HG03558 (cell line): ENCODE data around the gene NRG4.
"Not testable (repeated sequence)": the region's sequence is repeated elsewhere in the genome, so short reads cannot be mapped to it uniquely, and the experiment has no call there.

Source experiments
- ATAC-seq: cut with Tn5 transposase; IDR thresholded peaks from one replicate; pipeline ENCODE4 v1.9.1; 2021; ENCODE audit warnings: moderate number of reproducible peaks; ENCODE audit not compliant: unreplicated experiment; ENCODE audit errors: extremely low read depth

NRG4 gene, protein sequence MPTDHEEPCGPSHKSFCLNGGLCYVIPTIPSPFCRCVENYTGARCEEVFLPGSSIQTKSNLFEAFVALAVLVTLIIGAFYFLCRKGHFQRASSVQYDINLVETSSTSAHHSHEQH

DNA sequence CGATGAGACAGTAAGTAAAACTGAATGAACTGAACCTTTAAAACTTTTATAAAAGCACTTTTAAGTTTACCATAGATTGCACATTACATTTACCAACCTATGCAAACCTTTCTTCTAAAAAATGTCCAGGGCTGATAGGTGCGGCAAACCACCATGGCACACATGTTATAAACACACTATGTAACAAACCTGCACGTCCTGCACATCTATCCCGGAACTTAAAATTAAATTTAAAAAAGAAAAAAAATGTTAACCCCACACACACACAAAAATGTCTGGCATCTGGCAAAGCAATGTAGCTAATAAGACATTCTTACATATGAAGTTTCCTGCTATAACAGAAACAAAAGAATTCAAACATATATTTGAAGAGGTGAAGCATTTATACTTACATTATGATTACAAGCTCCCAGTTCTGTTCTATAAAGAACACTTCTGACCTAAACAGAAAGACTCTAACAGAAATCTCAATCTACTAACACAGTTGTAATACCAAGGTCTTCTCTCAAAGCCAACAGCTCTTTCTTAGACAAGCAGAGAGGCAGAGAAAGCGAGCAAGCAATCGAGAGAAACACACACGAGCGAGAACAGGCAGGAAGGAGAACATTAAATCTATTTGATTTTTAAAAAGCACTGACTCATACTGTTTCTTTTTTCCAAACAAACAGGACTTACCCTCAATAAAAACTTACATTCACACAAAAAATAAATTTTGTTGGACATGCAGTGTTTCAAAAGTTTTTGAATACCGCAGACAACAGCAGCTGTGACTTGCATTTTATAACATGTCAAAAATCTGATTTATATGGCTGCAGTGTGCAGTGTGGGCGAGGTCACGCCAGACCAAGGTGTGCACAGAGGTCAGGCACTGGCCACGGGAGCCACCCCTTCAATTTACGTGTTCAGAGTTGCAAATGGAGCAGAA lies at the start of gene NRG4:
Gene NRG4, minus strand, starts transcription at position 798 of the 925 bp plus-strand sequence. CDS start 1,194 bp downstream, outside the sequence.
- ATAC-seq: no peak

DNA sequence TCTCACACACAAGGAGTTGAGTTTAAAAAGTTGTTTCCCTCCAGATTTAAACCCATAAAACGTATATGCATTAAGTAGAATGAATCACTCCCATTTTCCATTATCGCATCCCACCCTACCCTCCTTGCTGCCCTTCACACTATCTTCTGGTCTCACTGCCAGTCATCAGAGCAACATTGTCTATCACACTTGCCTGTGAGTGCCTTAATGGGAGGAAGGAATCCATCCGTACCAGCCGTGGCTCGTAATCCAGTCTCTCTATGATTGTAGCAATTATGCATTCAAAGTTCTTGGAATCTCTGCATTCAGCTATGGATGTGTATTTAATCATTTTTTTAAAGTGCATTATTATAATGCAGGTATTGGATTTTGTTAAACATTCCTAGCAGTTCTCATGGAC lies 49.5 kb upstream of the NRG4 start:
- no peak for ATAC-seq

DNA sequence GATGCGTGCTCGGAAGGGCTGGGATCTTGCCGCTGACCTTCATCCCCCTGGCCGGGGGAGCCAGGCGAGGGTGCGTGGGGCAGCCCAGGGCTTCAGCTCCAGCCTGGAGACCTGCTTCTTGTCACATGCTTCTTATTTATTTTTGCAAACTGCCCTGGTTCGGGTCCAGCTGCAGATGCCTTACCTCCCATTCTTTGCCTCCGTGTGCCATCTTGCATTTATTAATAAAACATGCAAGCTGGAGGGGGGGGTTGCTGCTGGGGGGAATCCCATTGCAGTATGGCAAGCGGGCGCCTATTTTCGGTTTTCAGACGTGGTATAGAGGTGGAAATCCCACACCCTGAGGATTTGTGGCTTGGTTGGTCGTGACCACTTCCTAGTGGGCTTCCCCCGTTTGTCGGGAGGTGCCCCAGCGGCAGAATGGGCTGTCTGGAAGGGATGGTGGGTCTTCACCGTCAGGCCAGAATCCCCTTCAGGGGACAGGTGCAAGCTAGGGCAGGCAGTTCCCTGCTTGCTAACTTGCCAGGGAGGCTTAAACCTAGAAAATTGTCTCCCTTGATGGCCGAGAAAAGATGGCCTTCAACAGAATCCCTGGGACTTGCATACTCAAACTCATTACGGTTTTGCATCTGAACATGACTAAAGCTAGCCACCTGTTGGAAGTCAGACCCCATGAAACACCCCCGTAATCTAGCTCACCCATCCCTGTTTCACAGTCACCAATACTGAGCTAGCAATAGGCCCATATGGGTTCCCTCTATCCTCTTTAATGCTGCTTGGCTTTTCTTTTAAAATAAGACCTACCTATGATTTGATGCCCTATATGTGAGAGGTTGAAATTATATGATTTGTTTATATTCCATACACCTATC lies 48.1 kb upstream of the NRG4 start:
- no peak for ATAC-seq

DNA sequence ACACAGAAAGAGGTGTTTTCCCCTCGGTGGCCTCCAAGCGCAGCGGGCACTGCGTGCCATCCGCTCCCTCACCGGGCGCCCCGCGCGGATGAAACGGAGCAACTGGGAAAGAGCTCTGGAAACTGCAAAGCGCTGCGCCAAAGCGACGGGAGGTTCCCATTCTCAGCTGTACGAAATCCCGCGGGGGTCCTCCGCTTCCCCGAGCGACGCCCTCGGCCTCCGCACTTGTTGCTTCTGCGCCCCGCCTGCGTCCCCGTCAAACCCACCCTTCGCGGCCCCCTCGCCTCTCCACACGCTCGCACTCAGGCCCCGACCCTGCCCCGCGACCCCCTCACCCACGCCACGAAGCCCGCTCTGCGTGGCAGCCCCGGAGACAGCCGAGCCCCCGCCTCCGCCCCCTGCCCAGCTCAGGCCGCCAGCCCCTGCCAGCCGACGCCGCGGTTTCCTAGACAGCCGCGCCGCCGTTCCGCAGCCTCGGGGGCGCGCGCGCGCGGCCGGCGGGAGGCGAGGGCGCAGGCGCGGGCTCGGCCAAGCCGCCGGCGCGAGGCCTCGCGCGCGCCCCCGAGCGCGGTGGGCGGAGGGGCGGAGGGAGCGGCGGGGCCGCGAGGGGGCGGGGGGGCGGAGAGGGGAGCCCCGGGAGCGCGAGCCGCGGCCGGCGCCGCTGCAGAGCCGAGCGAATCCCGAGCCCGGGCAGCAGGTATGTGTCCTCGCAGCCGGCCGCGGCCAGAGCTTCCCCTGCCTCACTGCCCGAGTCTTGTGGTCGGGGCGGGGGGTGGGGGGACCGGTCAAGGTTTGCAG lies 47.3 kb upstream of the NRG4 start, which contains the start of gene TMEM266:
Gene TMEM266, plus strand, starts transcription at position 666 of the 798 bp plus-strand sequence. CDS start 74,279 bp downstream, outside the sequence.
- no peak for ATAC-seq

DNA sequence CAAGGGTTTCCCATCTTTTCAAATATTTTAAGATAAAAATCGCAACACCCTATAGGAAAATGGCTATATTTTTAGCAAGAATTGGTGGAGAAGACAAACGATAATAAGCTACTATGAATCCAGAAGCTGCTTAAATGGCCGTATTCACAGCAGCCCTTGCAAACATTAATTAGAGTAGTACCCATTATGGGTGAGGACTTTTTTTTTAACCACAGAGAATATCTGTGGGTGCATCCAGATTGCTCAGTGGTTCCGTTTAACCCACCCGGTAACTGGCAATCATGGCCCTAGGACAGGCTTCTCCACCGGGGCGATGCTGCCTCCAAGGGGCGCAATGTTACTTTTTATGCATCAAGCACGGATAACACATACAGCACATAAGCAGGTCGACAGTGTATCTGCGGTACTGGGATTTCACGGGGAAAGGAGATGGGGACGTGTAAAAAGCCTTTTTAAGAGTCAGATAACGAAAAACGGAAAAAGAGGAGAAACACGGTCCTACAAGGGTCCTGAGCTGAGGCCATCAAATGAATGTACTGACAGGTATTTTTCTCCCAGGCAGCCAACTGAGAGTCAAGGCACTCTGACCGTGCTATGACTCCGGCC lies 46.6 kb upstream of the NRG4 start:
- ATAC-seq: no peak

DNA sequence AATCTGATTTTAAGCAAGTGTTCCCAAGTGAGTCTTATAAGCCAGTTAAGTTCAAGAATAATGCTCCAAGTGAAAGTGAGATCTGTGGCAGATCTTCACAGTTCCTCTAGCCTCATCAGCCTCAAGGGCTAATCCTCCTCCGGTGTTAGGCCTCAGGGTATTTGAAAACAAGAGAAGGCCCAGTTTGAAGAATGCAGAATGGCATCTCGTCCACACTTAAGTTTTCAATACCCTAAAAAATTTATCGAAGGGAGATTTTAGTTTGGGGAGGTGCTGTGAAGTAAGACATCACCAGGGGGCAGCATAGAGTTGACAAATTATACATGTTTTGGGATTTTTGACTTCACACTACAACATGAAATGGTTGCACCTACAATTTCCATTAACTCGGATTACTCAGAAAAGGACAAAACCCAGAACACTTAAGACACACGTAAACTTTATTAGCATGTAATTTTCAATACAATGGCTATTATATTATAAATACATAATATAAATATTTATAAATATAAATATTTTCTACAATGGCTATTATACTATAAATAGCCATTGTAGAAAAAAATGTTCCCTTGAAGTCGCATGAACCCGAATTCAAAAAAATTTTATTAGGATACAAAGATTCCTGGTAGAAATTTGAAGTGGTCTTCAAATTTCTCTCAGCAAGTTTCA lies 45.2 kb upstream of the NRG4 start:
- no peak for ATAC-seq

DNA sequence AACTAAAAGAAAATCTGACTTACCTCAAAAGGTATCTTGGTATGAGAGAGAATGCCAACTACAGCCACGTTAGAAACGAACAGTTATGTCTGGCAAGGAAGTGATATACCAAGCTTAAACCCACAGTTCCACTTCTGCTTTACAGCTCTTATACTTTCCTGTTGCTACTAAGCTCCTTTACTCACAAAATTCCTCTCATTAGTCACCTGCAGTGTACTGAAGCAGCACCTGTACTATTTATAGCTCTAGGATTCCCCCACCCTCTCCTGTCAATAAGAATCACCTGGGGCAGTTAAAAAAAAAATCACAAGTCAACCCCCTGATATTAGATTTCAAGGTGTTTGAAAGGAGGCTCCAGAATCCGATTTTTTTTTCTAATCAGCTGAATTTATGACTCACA lies 44.7 kb upstream of the NRG4 start:
- ATAC-seq: peak; percentile 50

DNA sequence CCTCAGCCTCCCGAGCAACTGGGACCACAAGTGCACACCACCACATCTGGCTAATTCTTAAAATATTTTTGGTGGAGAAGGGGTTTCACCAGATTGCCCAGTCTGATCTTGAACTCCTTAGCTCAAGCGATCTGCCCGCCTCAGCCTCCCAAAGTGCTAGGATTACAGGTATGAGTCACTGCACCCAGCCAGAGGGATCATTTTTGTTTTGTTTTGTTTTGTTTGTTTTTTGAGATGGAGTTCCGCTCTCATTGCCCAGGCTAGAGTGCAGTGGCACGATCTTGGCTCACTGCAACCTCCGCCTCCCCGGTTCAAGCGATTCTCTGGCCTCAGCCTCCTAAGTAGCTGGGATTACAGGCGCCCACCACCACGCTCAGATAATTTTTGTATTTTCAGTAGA lies 42.0 kb upstream of the NRG4 start:
- not testable (repeated sequence) for ATAC-seq

DNA sequence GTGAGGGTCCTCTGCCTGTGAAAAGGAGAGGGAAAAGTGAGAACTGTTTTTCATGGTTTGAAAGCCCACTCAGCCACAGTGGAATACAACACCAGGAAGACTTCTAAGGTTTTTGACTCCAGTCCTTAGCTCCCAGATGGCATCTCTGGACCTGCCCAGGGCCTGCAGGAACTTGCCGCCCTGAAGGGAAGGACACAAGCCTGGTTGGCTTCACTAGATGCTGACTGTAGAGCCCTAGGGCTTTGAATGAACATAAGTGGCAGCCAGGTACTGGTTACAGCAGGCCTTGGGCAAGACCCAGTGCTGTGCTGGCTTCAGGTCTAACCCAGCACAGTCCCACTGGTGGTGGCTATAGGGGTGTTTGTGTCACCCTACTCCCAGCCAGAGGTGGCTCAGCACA lies 26.3 kb upstream of the NRG4 start:
- no peak for ATAC-seq

DNA sequence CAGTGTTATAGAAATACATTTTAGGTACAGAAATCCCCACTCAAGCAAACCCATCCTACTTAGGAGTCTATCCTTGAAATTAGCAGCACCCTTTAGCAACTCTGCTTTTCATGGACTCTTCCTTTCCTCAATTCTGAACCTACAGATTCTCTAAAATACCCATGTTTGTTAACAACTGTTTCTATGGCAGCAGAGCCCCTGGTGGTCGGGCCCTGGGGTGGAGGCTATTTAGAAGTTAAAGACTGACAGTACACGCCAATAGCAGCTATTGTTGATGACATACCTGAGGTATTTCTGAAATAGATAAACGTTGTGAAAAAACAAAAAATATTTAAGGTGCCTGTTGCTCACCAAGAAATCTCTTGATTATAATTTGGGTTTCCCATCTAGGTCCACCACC lies 23.4 kb upstream of the NRG4 start:
- no peak for ATAC-seq

DNA sequence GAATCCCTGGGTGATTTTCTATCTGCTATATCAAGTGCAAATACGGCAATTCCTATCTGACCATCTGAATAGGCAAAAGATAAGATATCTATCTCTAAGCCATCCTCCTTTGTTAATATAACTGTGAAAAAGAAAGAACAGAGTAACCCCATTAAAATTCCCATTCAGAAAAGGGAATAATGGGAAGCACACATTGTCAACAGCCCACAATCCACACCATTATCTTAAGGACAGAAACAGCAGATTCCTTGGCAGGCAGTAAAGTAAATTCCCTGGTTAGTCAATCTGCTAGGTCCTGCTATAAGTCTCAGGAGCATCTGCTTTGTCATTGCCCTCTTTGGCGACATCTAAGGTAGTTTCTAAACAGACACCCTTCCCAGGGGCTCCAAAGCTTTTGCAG lies 21.9 kb upstream of the NRG4 start:
- ATAC-seq: no peak

DNA sequence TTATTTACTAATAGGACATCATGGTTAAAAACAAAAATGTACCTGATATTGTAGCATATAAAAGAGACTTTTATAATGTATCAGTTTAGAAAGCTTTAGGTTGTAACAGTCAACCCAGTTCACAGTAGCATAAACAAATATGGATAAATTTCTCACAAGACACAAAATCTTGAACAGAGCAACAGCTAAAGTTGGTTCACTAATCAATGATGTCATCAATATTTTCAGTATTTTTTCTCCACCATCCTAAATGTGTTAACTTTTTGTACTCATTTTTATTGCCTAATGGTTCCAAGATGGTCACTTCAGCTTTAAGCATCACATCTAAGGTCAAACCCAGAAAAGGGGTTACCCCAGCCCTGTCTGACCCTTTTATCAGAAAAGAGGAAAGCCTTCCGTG lies 21.2 kb upstream of the NRG4 start:
- ATAC-seq: no peak

DNA sequence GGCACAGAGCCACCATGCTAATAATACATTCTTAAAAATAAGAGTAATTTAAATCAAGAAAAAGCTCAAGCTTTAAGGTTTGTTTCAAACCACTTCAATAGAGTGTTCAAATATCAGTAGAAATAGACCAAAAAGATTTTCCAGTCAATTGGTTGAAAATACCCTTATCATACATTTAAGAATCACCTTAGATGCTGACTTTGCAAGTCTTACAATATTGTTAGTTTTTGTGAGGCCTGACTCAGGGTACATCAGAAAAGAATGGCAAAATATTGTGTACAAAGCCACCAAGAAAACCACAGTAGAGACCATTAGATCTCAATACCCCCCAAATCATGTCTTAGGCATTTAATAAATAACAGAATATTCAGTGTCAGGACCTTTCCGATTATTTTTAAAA lies 19.8 kb upstream of the NRG4 start:
- no peak for ATAC-seq

DNA sequence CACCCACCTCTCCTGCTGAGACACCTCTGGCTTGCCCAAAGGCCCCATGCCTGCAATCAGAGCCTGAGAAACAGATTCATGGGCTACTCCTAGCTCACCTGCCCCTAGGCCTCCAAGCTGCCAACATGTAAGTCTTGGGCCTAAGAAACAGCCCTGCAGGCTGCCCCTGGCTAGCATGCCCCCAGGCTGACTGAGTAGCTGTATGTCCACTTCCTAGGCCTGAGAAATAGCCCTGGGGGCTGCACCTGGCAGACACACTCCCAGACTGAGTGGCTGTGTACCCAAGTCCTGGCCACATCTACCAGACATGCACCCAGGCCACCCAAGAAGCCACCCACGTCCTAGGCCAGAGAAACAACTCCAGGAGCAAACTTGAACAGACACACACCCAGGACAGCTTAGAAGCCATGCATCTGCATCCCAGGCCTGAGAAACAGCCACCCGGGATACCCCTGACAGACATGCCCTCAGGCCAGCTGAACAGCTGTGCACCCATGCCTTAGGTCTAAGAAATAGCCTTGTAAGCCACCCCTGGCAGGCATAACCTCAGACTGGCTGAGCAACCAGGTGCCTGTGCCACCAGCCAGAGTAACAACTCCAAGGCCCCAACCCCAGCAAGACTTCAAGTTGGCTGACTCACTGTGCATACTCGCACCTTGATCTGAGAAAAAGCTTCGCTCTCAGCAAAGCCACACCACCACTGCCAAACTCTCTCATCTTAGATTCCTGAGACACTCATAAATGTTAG lies 12.0 kb upstream of the NRG4 start:
- no peak for ATAC-seq

DNA sequence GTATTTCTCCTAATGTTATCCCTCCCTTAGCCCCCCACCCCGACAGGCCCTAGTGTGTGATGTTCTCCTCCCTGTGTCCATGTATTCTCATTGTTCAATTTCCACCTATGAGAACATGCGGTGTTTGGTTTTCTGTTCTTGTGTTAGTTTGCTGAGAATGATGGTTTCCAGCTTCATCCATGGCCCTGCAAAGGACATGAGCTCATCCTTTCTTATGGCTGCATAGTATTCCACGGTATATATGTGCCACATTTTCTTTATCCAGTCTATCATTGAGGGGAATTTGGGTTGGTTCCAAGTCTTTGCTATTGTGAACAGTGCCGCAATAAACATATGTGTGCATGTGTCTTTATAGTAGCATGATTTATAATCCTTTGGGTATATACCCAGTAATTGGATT lies 1.2 kb upstream of the NRG4 start:
- ATAC-seq: not testable (repeated sequence)

DNA sequence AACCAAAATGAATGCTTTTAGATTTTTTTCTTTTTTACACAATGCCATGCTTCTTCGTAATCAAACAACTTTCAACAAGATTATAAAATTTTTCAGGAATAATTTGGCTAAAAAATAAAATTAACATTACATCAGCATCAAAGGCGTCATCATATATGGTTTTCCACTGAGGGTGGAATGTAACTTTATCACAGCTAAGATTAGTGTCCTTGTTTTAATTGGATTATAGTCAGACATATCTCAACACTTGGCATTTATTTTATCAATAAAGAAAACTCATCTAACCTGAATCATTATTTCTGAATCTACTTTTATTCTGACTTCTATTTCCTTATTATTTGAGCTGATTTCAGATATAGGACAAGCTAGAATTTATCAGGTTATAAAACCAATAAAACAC lies 1.6 kb downstream of the NRG4 start:
- no peak for ATAC-seq

DNA sequence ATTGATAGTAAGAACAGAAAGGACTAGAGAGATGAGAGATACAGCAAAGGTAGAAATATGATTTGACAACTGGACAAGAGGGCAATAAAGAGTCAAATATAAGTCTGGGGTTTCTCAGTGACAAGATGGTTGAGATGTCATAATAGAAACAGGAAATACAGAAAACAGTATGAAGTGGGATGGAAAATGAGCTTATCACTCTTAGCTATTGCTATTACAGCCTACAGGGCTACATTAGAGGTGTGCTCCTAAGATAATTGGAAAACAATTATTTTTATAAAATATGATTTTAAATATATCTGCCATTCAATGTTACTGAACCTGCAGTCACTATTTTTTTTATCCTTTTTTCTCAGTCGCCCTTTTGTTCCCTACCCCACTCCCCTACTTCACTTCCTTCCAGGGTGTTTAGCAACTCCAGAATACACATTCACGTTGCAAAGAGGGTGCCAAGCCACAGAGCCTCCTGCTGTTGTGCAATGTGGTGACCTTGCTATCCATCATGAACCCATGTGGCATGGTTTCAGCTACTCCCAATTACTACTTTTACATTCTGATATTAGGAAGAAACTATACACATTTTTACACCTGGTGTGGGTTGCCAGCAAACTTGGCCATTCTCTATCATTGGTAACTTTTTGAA lies 6.0 kb downstream of the NRG4 start:
- ATAC-seq: no peak

DNA sequence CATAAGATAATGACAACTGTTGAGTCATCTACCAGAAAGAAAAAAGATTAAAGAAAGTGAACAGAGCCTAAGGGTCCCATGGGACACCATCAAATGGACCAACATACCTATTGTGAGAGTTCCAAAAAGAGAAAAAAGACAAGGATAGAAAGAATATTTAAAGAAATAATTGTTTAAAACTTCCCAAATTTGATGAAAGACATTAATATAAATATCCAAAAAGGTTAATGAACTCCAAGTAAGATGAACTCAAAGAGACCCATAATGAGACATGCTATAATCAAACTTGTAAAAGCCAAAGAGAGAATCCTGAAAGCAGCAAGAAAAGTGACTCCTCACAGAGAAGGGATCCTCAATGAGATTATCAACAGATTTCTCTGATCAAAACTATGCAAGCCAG lies 8.9 kb downstream of the NRG4 start:
- ATAC-seq: no peak
